Pancreas (tissue), 10 donors: ENCODE data around the gene PTPRD. TPM values are rescaled to one million over a fixed set of nuclear protein-coding genes. Genes with fewer than 3 reads are reported as not detected.

Source experiments
- ATAC-seq, 4 donors: fragments of 200-7000 bp; cut with Tn5 transposase; one replicate each; pipeline versions ENCODE4 v1.8.0 to v1.9.1; 2020; ENCODE audit warnings: mild to moderate bottlenecking in 4 of 4, moderate library complexity in 4 of 4
- DNase-seq, 6 donors: peaks; one replicate each; pipeline ENCODE4 v3.0.0-alpha.2; 2020
- FAIRE-seq: peaks from 2 replicates; lab custom pipeline; 2012; peaks lifted over from hg19 to GRCh38; lab: Jason Lieb, UNC
- H3K27ac ChIP-seq, 4 donors: fragments of 200-600 bp; sonication (generic); 1 replicate in 3 of 4; 2 replicates in 1 of 4; pipeline versions ENCODE4 v1.5.0 to v1.8.0; 2020
- H3K27me3 ChIP-seq, 4 donors: fragments of 200-600 bp; one replicate each; pipeline ENCODE4 v1.8.0; 2021
- H3K36me3 ChIP-seq, 3 donors: fragments of 200-600 bp; sonication (generic) in 1 of 3; one replicate each; pipeline versions ENCODE4 v1.5.0 to v1.8.0; 2020 to 2021
- H3K4me1 ChIP-seq, 3 donors: fragments of 200-600 bp; one replicate each; pipeline ENCODE4 v1.8.0; 2021
- H3K4me3 ChIP-seq, 4 donors: fragments of 200-600 bp; sonication (generic) in 2 of 4; one replicate each; pipeline versions ENCODE4 v1.5.0 to v1.8.0; 2020 to 2021
- H3K9me3 ChIP-seq, 4 donors: fragments of 200-600 bp; one replicate each; pipeline ENCODE4 v1.8.0; 2021
- WGBS, 2 donors: extraction: QIAGEN DNeasy Blood & Tissue Kit; methylation state at CpG; one replicate each; pipeline ENCODE4 v1.1.7; 2013; 5-methylcytosine and 5-hydroxymethylcytosine counted together
- intact Hi-C, 3 donors: fragments of 100-400 bp; cut with DNase I; formaldehyde crosslinking; loops; one replicate each; pipeline versions ENCODE4 v1.11.1 to v1.14.2; 2022
- polyA plus RNA-seq, 2 donors: library from polyadenylated mRNA; stranded (reverse); fragments of 200-250 nt; gene quantifications; one replicate each; pipeline ENCODE4 v1.2.3, GENCODE V29; 2013
- total RNA-seq, 6 donors: library from RNA; stranded (reverse); fragmentation: NEBNext Ultra II Directional in 4 of 6; extraction: Animal tissue kit (Norgen Biotek cat#: 25700) in 4 of 6; gene quantifications; one replicate each; pipeline versions ENCODE4 v1.2.1 to v1.2.4, GENCODE V29; 2021 to 2023
- TF ChIP-seq, protein P1 (sequence below), 4 donors: fragments of 200-600 bp; sonication (generic) in 3 of 4; IDR thresholded peaks; one replicate each; pipeline versions ENCODE4 v1.5.0 to v1.8.0; 2021; ENCODE audit warnings: antibody characterized with exemption in 4 of 4
- donor health status: healthy with polysubstance abuse.
- donor health status: DM: no; HTN: no; CAD: no; lungs with moderate emphysema.
- donor health status: DM: no; HTN: no; CAD: no.
- donor health status: control.
- donor health status: control.
- donor health status: Bipolar disorder and iron deficiency.
- donor health status: DM: yes; HTN: yes; CAD: no.
- donor health status: DM: no; HTN: no; CAD: no.
- donor health status: DM: no; HTN: no; CAD: no.
- donor health status: DM: yes; HTN: yes; CAD: no.

PTPRD gene
- total and polyA plus RNA-seq, 8 donors = 2.1 to 21.7 (median 5.1) TPM

DNA sequence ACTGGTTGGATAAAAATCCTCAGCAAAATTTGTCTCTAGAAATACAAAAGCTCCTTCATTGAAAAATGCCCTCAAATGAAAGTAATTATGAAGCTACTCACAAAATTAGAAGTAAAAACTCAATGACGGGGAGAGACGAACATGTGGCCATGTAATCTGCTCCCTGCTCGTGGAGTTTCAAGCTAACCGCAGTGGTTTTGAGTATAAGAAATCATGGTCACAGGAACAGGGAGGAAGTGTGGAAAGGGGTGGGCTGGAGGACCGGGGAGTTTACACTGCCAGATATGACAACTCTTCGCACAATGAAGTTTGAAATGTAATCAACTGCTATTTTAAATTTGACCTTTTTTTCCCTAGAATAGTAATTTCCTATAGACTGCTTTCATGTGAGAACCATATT lies 2047.8 kb downstream of the PTPRD start:
- Histone ChIP-seq H3K36me3 (no peaks in the 10 kb centered on the region), H3K4me1 (no peaks in the 10 kb centered on the region), H3K4me3 (no peak overlapping the region), H3K27me3 (no peaks in the 10 kb centered on the region), H3K9me3 (no peaks in the 10 kb centered on the region), H3K27ac (no peak overlapping the region)
- intact Hi-C loops = no loop called here
- FAIRE-seq (no peak), ATAC-seq (no peak), DNase-seq (no peak)
- 81 to 92% methylated on average over 6 of the region's 6 CpGs for WGBS, 2 donors
- TF ChIP-seq, protein P1, sequence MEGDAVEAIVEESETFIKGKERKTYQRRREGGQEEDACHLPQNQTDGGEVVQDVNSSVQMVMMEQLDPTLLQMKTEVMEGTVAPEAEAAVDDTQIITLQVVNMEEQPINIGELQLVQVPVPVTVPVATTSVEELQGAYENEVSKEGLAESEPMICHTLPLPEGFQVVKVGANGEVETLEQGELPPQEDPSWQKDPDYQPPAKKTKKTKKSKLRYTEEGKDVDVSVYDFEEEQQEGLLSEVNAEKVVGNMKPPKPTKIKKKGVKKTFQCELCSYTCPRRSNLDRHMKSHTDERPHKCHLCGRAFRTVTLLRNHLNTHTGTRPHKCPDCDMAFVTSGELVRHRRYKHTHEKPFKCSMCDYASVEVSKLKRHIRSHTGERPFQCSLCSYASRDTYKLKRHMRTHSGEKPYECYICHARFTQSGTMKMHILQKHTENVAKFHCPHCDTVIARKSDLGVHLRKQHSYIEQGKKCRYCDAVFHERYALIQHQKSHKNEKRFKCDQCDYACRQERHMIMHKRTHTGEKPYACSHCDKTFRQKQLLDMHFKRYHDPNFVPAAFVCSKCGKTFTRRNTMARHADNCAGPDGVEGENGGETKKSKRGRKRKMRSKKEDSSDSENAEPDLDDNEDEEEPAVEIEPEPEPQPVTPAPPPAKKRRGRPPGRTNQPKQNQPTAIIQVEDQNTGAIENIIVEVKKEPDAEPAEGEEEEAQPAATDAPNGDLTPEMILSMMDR (IDR thresholded peaks at IDR 0.05) = no peak

DNA sequence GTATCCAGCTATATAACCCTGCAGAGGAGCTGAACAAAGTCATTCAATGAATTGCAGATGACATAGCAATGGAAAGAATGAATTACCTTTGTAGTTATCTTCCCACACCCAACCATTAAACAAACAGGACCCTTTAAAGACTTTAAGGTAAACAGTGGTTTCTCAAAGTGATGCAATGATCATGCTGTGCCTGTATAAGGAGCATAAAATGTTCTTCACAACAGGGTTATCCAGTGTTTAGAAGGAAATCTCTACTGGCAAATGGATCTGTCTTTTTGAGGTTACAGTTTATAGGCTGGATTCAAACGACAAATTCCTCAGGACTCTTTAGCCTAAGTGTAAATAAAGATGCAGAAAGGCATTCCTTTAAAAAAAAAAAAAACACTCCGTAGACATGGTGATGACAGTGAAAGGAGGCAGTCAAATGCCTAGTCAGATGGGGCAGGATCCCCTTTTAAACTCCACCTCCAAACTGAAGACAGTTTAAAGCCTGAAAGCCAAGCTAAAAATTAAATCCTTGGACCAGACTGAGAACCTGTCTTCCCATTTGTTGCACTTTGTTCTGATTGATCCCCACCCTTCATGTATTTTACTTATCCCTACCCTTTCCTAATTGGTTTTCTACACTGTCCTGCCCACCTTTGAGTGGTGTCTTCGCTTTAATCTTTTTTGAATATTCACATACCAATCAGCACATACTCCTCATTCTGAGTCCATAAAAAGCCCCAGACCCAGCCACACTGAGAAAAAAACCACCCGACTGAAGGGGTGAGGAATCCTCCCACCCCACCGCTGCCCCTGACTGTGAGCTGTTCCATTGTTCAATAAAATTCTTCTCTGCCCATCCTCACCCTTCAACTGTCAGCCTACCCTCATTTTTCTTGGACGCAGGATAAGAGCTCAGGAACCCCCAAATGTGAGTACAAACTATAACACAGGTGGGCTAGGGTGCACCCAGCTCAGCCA lies 2052.0 kb downstream of the PTPRD start:
- no peak overlapping the region for H3K4me3 ChIP-seq
- H3K27me3 ChIP-seq = no peaks in the 10 kb centered on the region
- TF ChIP-seq, protein P1 (IDR thresholded peaks at IDR 0.05) = no peak
- H3K36me3 ChIP-seq = no peaks in the 10 kb centered on the region
- WGBS, 2 donors = 67 to 69% methylated on average over 6 of the region's 6 CpGs
- intact Hi-C loops = no loop called here
- DNase-seq (no peak), ATAC-seq (no peak), FAIRE-seq (no peak)
- H3K4me1 ChIP-seq = no peaks in the 10 kb centered on the region
- no peaks in the 10 kb centered on the region for H3K9me3 ChIP-seq
- H3K27ac ChIP-seq = no peak overlapping the region

DNA sequence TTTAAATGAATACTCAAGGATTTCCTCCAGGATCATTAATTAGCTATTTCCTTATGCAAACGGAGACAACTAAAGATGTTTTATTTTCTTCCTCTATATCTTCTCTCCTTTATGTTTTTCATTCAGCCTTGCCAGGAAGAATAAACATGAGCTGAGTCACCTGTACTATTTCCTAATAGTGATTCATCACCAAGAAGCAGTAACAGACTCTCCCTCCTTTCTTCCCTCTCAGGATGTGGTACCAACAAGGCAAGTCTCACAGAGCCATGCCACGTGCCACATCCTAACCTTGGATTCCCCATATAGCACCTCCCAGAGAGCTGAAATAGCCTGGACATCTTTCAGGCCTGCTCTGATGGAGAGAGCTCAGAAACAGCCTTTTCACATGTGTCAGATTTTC lies 2054.6 kb downstream of the PTPRD start:
- no peak overlapping the region for H3K27ac ChIP-seq
- no peaks in the 10 kb centered on the region for H3K27me3 ChIP-seq
- intact Hi-C loops = no loop called here
- WGBS, 2 donors = 55 to 86% methylated on average over 2 of the region's 2 CpGs
- no peaks in the 10 kb centered on the region for H3K4me1 ChIP-seq
- H3K4me3 ChIP-seq = no peak overlapping the region
- FAIRE-seq (no peak), DNase-seq (no peak), ATAC-seq (no peak)
- H3K9me3 ChIP-seq = no peaks in the 10 kb centered on the region
- H3K36me3 ChIP-seq = no peaks in the 10 kb centered on the region
- TF ChIP-seq, protein P1 (IDR thresholded peaks at IDR 0.05) = no peak

DNA sequence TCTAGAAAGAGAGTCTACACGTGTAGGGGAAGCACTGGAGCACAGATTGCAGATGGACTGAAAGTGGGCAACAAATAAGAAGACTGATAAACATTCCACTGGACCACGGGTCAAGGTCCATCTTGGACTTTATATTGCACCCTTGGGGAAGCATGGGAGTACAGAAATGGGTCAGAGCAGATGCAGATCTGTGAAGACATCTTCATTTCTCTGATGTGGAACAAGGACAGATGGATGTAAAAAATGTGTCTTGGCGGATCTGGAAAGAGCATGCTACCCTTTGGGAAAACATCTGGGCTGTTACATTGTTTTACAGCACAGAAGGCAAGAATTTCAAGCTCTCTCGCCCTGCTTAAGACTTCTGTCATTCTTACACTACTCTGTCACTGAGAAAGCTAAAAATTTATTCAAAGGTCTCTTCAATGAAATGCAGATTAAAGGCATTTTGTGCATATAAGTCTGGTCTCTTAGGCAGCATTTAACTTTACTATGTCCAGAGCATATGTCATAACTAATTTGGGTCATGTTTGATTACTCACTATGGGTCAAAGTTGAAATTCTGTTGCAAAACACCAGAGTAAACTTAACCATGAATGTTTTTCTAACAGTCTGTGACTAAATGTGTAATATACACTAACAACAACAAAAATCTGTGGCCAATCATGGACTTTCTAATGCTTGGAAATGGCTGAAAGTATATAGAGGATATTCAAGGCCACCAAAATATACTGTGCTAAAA lies 2056.9 kb downstream of the PTPRD start:
- DNase-seq (no peak), ATAC-seq (no peak)

More for the DNA sequence above, 2056.9 kb downstream of the PTPRD start:
- TF ChIP-seq, protein P1 (IDR thresholded peaks at IDR 0.05) = no peak
- intact Hi-C loops = no loop called here
- FAIRE-seq = no peak
- Histone ChIP-seq H3K9me3 (no peaks in the 10 kb centered on the region), H3K36me3 (no peaks in the 10 kb centered on the region), H3K4me3 (no peak overlapping the region), H3K27ac (no peak overlapping the region), H3K4me1 (no peaks in the 10 kb centered on the region), H3K27me3 (no peaks in the 10 kb centered on the region)
- 60 to 69% methylated on average over 4 of the region's 4 CpGs for WGBS, 2 donors
